ENCODE results near the gene HSD17B1. TPM values are rescaled to one million over a fixed set of nuclear protein-coding genes. Genes with fewer than 3 reads are reported as not detected.
"Not testable (repeated sequence)": the region's sequence is repeated elsewhere in the genome, so short reads cannot be mapped to it uniquely, and the experiment has no call there.

The HSD17B1 gene
- total RNA-seq, 1 experiment from 2014 or later = 1.6 TPM

GRCh38 chr17:42522798-42523278 lies 29.9 kb upstream of the HSD17B1 start:
- no peak for DNase-seq (ENCODE audit: low spot score)

GRCh38 chr17:42525221-42525620 lies 27.5 kb upstream of the HSD17B1 start:
- DNase-seq (ENCODE audit: low spot score) = no peak

GRCh38 chr17:42526031-42526444 lies 26.7 kb upstream of the HSD17B1 start:
- peak; percentile 88 for DNase-seq (ENCODE audit: low spot score)

GRCh38 chr17:42527932-42528331 lies 24.8 kb upstream of the HSD17B1 start:
- DNase-seq (ENCODE audit: low spot score) = no peak

- no peak for DNase-seq (ENCODE audit: low spot score)
These were observed 23.7 kb upstream of the HSD17B1 start for GRCh38 chr17:42529061-42529460.

GRCh38 chr17:42530952-42531454 lies 21.7 kb upstream of the HSD17B1 start:
- no peak for DNase-seq (ENCODE audit: low spot score)

GRCh38 chr17:42531455-42532354 lies 21.0 kb upstream of the HSD17B1 start:
- DNase-seq (ENCODE audit: low spot score) = no peak

- DNase-seq (ENCODE audit: low spot score) = no peak
These were observed 17.3 kb upstream of the HSD17B1 start for GRCh38 chr17:42535155-42536047.

GRCh38 chr17:42536048-42536371 lies 16.7 kb upstream of the HSD17B1 start, which contains the start of gene NAGLU:
TSS of gene NAGLU (plus strand) at chr17:42536241. CDS start at chr17:42536273, 32 bp downstream.
- DNase-seq (ENCODE audit: low spot score) = peak; percentile 83

- peak; percentile 83 for DNase-seq (ENCODE audit: low spot score)
These were observed 16.2 kb upstream of the HSD17B1 start for GRCh38 chr17:42536372-42537155.

- DNase-seq (ENCODE audit: low spot score) = no peak
These were observed 15.4 kb upstream of the HSD17B1 start for GRCh38 chr17:42537156-42537805.

- DNase-seq (ENCODE audit: low spot score) = no peak
These were observed 14.8 kb upstream of the HSD17B1 start for GRCh38 chr17:42537826-42538451.

GRCh38 chr17:42538482-42538881 lies 14.2 kb upstream of the HSD17B1 start:
- DNase-seq (ENCODE audit: low spot score) = no peak

- not testable (repeated sequence) for DNase-seq (ENCODE audit: low spot score)
These were observed 12.2 kb upstream of the HSD17B1 start for GRCh38 chr17:42540558-42540957.

GRCh38 chr17:42541041-42541833 lies 11.5 kb upstream of the HSD17B1 start:
- DNase-seq (ENCODE audit: low spot score) = peak; percentile 63

GRCh38 chr17:42543190-42544079 lies 9.3 kb upstream of the HSD17B1 start:
- no peak for DNase-seq (ENCODE audit: low spot score)

GRCh38 chr17:42544874-42545283 lies 7.8 kb upstream of the HSD17B1 start:
- no peak for DNase-seq (ENCODE audit: low spot score)

GRCh38 chr17:42545755-42546505 lies 6.8 kb upstream of the HSD17B1 start:
- not testable (repeated sequence) for DNase-seq (ENCODE audit: low spot score)

Measured in A172 (cell line).